ENCODE measurements around the gene CHMP4A. TPM values are rescaled to one million over a fixed set of nuclear protein-coding genes. Genes with fewer than 3 reads are reported as not detected.

CHMP4A gene
- total and polyA plus RNA-seq, 2 of the 13 experiments (the other 11 are each of a cell fraction or from before 2014, with no cell fraction given), result 83.6 to 113 TPM

GRCh38 chr14:24219521-24219920, 6.2 kb upstream of the CHMP4A start:
- no peak for ATAC-seq
- H3K27ac ChIP-seq (ENCODE audit: extremely low read length, insufficient read depth, low read length), result no peak overlapping the region
- no TSS peak for BruUV-seq (replicated peaks)
- intact Hi-C loops (cut with micrococcal nuclease; ENCODE audit: unreplicated experiment), result no loop called here
- H3K36me3 ChIP-seq (replicated peaks in 1 of 2; ENCODE audit: control insufficient read depth in 1 of 2, insufficient read depth in 2 of 2, low read length in 2 of 2), result peaks cover 8 to 12% of the 10 kb centered on the region in 2 experiments; a peak in 4 of 5 replicates
- ChIA-PET POLR2A (interaction anchor here (1.3 to 4.2 kb wide), 2 partner anchors 11 to 22 kb away, joined by 7 to 26 read pairs; partner anchors contain the start of gene TINF2), CTCF (ENCODE audit: low intra/inter-chr PET ratio, low total read pairs) (no interaction called here)
- peaks cover 13% of the 10 kb centered on the region for H3K4me1 ChIP-seq (ENCODE audit: insufficient read depth, low read length)
- H3K9ac ChIP-seq (ENCODE audit: insufficient read depth, low read depth, low read length), result no peak overlapping the region
- WGBS (ENCODE audit: low lambda C conversion rate), result 66% methylated on average over 3 of the region's 3 CpGs
- peaks cover 40% of the 10 kb centered on the region for H3K79me2 ChIP-seq (ENCODE audit: insufficient read depth, low read length)
- in situ Hi-C loops (cut with HindIII; ENCODE audit: extremely low pct_ligation_motif_present, low pct_unique_long_range_greater_than_20kb), result no loop called here
- no peak overlapping the region for H3K4me2 ChIP-seq (ENCODE audit: low read depth, low read length)
- TF ChIP-seq ZNF670 (CRISPR knock-in tag; IDR thresholded peaks at IDR 0.05; ENCODE audit: borderline replicate concordance) (no peak), SSRP1 (CRISPR knock-in tag; IDR thresholded peaks at IDR 0.05) (0 out of 2 replicates have a peak, but pooled peaks have one; percentile 80), GMEB2 (CRISPR knock-in tag; IDR thresholded peaks at IDR 0.05; ENCODE audit: low read depth) (no peak), ZXDC (CRISPR knock-in tag; IDR thresholded peaks at IDR 0.05) (no peak), ZNF382 (CRISPR knock-in tag; IDR thresholded peaks at IDR 0.05; ENCODE audit: borderline replicate concordance) (no peak), ZNF317 (CRISPR knock-in tag; IDR thresholded peaks at IDR 0.05) (peak; percentile 63; the same call in 1 of the 2 replicates), ZFP36L1 (CRISPR knock-in tag; IDR thresholded peaks at IDR 0.05) (0 out of 2 replicates have a peak, but pooled peaks have one; percentile 42), ZNF841 (CRISPR knock-in tag; IDR thresholded peaks at IDR 0.05; ENCODE audit: borderline replicate concordance) (0 out of 2 replicates have a peak, but pooled peaks have one; percentile 29), CC2D1A (CRISPR knock-in tag; IDR thresholded peaks at IDR 0.05) (no peak), ZNF562 (CRISPR knock-in tag; IDR thresholded peaks at IDR 0.05; ENCODE audit: borderline replicate concordance) (0 out of 2 replicates have a peak, but pooled peaks have one; percentile 15), SRF (IDR thresholded peaks at IDR 0.05; ENCODE audit: low read depth, low read length) (no peak), ZNF414 (CRISPR knock-in tag; IDR thresholded peaks at IDR 0.05) (no peak), NONO (IDR thresholded peaks at IDR 0.05) (no peak), NONO (CRISPR knock-in tag; conservative IDR thresholded peaks at IDR 0.05) (no peak), NFE2 (CRISPR knock-in tag; IDR thresholded peaks at IDR 0.05) (no peak), MAFK (conservative IDR thresholded peaks at IDR 0.05 in 1 of 2, IDR thresholded peaks at IDR 0.05 in 1 of 2; ENCODE audit: low read length in 2 of 2) (no peak)
- DNase-seq (ENCODE audit: low spot score), result no peak
- no peaks in the 10 kb centered on the region for H3K9me3 ChIP-seq (ENCODE audit: low read length)
- H3K27me3 ChIP-seq (ENCODE audit: control insufficient read depth in 1 of 2, insufficient read depth in 2 of 2, low read length in 2 of 2), result no peaks in the 10 kb centered on the region; a peak in 1 of 5 replicates
- H4K20me1 ChIP-seq (ENCODE audit: insufficient read depth, low read length), result no peaks in the 10 kb centered on the region
- H3K4me3 ChIP-seq (replicated peaks in 1 of 3; ENCODE audit: insufficient read depth in 1 of 3, low read depth in 2 of 3, low read length in 3 of 3), result no peak overlapping the region
- no peak for FAIRE-seq
- no peak overlapping the region for H2AFZ ChIP-seq (ENCODE audit: low read length)

Measured in HepG2 (cell line).